Fibroblast of the conjunctiva (primary cell): Measurements from ENCODE around the gene RBMS2.

ENCODE experiments used
- DNase-seq: peaks from one replicate; pipeline ENCODE4 v3.0.0-alpha.2; 2010; ENCODE audit warnings: low read depth

The RBMS2 gene

GRCh38 chr12:56581418-56582145 is 60.0 kb downstream of the RBMS2 start:
- DNase-seq = no peak

- DNase-seq = no peak
Measured at GRCh38 chr12:56585098-56585497, 63.5 kb downstream of the RBMS2 start.

GRCh38 chr12:56589783-56590182 is 68.2 kb downstream of the RBMS2 start:
- no peak for DNase-seq

- no peak for DNase-seq
Measured at GRCh38 chr12:56590237-56590830, 68.7 kb downstream of the RBMS2 start.

GRCh38 chr12:56591126-56591525 is 69.5 kb downstream of the RBMS2 start:
- no peak for DNase-seq

- no peak for DNase-seq
Measured at GRCh38 chr12:56591961-56592360, 70.3 kb downstream of the RBMS2 start.

GRCh38 chr12:56593909-56594621 is 72.4 kb downstream of the RBMS2 start:
- peak; percentile 56 for DNase-seq

- no peak for DNase-seq
Measured at GRCh38 chr12:56596815-56597214, 75.2 kb downstream of the RBMS2 start.

GRCh38 chr12:56599041-56599440 is 77.4 kb downstream of the RBMS2 start:
- no peak for DNase-seq

GRCh38 chr12:56599797-56600196 is 78.2 kb downstream of the RBMS2 start:
- DNase-seq = no peak

GRCh38 chr12:56600753-56601152 is 79.1 kb downstream of the RBMS2 start:
- DNase-seq = no peak

- no peak for DNase-seq
Measured at GRCh38 chr12:56601503-56601902, 79.9 kb downstream of the RBMS2 start.

GRCh38 chr12:56602239-56602638 is 80.6 kb downstream of the RBMS2 start:
- DNase-seq = no peak

- no peak for DNase-seq
Measured at GRCh38 chr12:56604355-56604754, 82.7 kb downstream of the RBMS2 start.

GRCh38 chr12:56614627-56615026 is 93.0 kb downstream of the RBMS2 start:
- DNase-seq = no peak

- no peak for DNase-seq
Measured at GRCh38 chr12:56616244-56616643, 94.6 kb downstream of the RBMS2 start.

- no peak for DNase-seq
Measured at GRCh38 chr12:56616925-56617324, 95.3 kb downstream of the RBMS2 start.

- no peak for DNase-seq
Measured at GRCh38 chr12:56622535-56622934, 100.9 kb downstream of the RBMS2 start.

GRCh38 chr12:56626701-56627100 is 105.1 kb downstream of the RBMS2 start:
- no peak for DNase-seq

GRCh38 chr12:56628671-56629458 is 107.2 kb downstream of the RBMS2 start:
- no peak for DNase-seq

- no peak for DNase-seq
Measured at GRCh38 chr12:56629459-56630179, 108.0 kb downstream of the RBMS2 start.

- no peak for DNase-seq
Measured at GRCh38 chr12:56630180-56630632, 108.6 kb downstream of the RBMS2 start, which contains the start of gene BAZ2A. Gene BAZ2A (minus strand): TSS chr12:56630326. CDS start chr12:56617530, 12,796 bp downstream.
